Mammary epithelial cell (primary cell): ENCODE results near the gene BCKDHA.

Source experiments
- CTCF ChIP-seq, 2 donors: IDR thresholded peaks in 1 of 2; conservative IDR thresholded peaks in 1 of 2; 2 replicates each; pipeline ENCODE4 v1.5.1; 2011 to 2012; ENCODE audit warnings: inconsistent platforms in 2 of 2, low read length in 2 of 2, mild to moderate bottlenecking in 2 of 2, control low read depth in 1 of 2, low read depth in 1 of 2; ENCODE audit not compliant: insufficient read depth in 1 of 2; ENCODE audit errors: extremely low read depth in 1 of 2
- EZH2 ChIP-seq: IDR thresholded peaks from 2 replicates; pipeline ENCODE4 v1.6.1; 2012; ENCODE audit warnings: low read length, inconsistent platforms, borderline replicate concordance

GRCh38 chr19:41355035-41355434 lies 42.6 kb upstream of the BCKDHA start:
- no peak for TF ChIP-seq CTCF (conservative IDR thresholded peaks at IDR 0.05 in 1 of 2, IDR thresholded peaks at IDR 0.05 in 1 of 2; ENCODE audit: extremely low read depth in 1 of 2, insufficient read depth in 1 of 2, low read depth in 1 of 2, low read length in 2 of 2)
- no peak for TF ChIP-seq EZH2
